ENCODE data around the gene ACBD4.

Gene ACBD4

DNA sequence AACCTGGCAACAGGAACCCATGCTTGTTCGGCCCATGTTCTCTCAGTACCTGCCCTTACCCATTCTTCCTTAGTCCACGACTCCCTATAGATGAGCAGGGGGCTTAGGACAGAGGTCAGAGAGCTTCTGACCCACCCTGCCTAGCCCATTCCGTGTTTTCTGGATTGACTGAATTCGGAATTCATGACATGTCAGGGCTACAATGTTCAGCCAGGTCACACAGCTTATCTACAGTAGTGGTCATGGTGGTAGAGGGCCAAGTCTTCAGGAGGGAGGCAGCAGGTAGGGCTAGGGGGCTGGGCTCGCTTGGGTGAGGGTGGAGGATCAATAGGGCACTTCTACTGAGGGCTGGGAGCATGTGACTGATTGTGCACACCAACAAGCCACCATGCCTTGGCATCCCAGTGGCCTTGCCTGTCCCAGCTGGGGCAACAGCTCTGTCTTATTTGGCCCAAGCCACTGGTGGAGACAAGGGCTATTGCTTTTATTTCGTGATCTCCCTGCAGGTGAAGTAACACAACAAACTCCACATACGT, 29.3 kb downstream of the ACBD4 start:
- no peak overlapping the region for H3K4me3 ChIP-seq (ENCODE audit: low read length in 2 of 2)
- H3K9me3 ChIP-seq (ENCODE audit: control insufficient read depth in 2 of 2, low read length in 2 of 2) = no peaks in the 10 kb centered on the region
- H3K4me1 ChIP-seq (ENCODE audit: control insufficient read depth in 2 of 2, insufficient read depth in 2 of 2, low read length in 2 of 2) = peaks cover 9 to 11% of the 10 kb centered on the region in 2 donors
- H3K27ac ChIP-seq (ENCODE audit: low read depth in 2 of 2, low read length in 2 of 2) = no peak overlapping the region
- no peaks in the 10 kb centered on the region for H3K36me3 ChIP-seq (ENCODE audit: control insufficient read depth in 2 of 2, insufficient read depth in 2 of 2, low read length in 2 of 2)
- no peaks in the 10 kb centered on the region for H3K27me3 ChIP-seq (ENCODE audit: control insufficient read depth in 2 of 2, insufficient read depth in 2 of 2, low read length in 2 of 2)
- no peak overlapping the region for H3K9ac ChIP-seq (ENCODE audit: low read depth in 1 of 2, low read length in 2 of 2)

DNA sequence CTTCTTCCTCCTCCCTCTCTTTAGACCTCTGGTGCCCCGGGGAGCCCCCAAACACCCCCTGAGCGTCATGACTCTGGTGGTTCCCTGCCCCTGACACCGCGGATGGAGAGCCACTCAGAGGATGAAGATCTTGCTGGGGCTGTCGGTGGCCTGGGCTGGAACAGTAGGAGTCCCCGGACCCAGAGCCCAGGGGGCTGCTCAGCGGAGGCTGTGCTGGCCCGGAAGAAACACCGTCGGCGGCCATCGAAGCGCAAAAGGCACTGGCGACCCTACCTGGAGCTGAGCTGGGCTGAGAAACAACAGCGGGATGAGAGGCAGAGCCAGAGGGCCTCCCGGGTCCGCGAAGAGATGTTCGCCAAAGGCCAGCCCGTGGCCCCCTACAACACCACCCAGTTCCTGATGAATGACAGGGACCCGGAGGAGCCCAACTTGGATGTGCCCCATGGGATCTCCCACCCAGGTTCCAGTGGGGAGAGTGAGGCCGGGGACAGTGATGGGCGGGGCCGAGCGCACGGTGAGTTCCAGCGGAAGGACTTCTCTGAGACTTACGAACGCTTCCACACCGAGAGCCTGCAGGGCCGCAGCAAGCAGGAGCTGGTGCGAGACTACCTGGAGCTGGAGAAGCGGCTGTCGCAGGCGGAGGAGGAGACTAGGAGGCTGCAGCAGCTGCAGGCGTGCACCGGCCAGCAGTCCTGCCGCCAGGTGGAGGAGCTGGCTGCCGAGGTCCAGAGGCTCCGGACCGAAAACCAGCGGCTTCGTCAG, 33.7 kb downstream of the ACBD4 start:
- Histone ChIP-seq H3K9me3 (ENCODE audit: control insufficient read depth in 2 of 2, low read length in 2 of 2) (no peaks in the 10 kb centered on the region), H3K36me3 (ENCODE audit: control insufficient read depth in 2 of 2, insufficient read depth in 2 of 2, low read length in 2 of 2) (no peaks in the 10 kb centered on the region), H3K4me3 (ENCODE audit: low read length in 2 of 2) (no peak overlapping the region), H3K27me3 (ENCODE audit: control insufficient read depth in 2 of 2, insufficient read depth in 2 of 2, low read length in 2 of 2) (no peaks in the 10 kb centered on the region), H3K27ac (ENCODE audit: low read depth in 2 of 2, low read length in 2 of 2) (no peak overlapping the region), H3K9ac (ENCODE audit: low read depth in 1 of 2, low read length in 2 of 2) (no peak overlapping the region), H3K4me1 (ENCODE audit: control insufficient read depth in 2 of 2, insufficient read depth in 2 of 2, low read length in 2 of 2) (peaks cover 23 to 25% of the 10 kb centered on the region in 2 donors)

DNA sequence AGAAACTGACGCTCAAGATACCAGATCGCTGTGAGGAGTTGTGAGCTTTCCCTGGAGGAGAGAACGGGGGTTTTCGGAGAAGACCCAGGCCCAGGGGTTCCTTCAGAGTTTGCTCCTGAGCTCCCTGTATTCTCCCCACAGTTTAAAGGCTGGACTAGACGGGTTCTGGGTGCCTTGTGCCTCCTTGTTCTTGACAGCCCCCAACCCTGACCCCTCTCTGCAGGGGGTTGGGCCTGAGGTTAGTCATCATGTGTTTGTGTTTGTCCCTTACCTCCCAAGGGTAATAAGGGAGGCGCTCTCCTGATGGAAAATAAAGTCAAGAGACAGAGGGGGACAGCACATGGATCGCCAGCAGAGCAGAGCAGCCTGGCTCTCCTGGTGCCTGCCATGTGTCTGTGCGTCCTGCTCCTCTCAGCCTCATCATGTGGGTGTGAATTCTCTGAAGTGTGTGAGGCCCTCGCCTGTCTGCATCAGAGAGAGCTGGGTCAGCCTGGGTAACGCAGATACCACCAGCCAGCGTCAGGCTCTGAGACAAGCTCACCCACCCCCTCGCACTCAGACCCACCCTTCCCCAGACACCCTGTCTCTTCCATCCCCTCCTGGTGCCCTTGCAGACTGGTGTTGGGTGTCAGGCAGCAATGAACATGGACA, 34.9 kb downstream of the ACBD4 start:
- no peaks in the 10 kb centered on the region for H3K9me3 ChIP-seq (ENCODE audit: control insufficient read depth in 2 of 2, low read length in 2 of 2)
- no peaks in the 10 kb centered on the region for H3K27me3 ChIP-seq (ENCODE audit: control insufficient read depth in 2 of 2, insufficient read depth in 2 of 2, low read length in 2 of 2)
- H3K27ac ChIP-seq (ENCODE audit: low read depth in 2 of 2, low read length in 2 of 2) = peak overlapping the region; percentile 87
- no peaks in the 10 kb centered on the region for H3K36me3 ChIP-seq (ENCODE audit: control insufficient read depth in 2 of 2, insufficient read depth in 2 of 2, low read length in 2 of 2)
- H3K9ac ChIP-seq (ENCODE audit: low read depth in 1 of 2, low read length in 2 of 2) = no peak overlapping the region
- peaks cover 23 to 25% of the 10 kb centered on the region in 2 donors for H3K4me1 ChIP-seq (ENCODE audit: control insufficient read depth in 2 of 2, insufficient read depth in 2 of 2, low read length in 2 of 2)
- no peak overlapping the region for H3K4me3 ChIP-seq (ENCODE audit: low read length in 2 of 2)

DNA sequence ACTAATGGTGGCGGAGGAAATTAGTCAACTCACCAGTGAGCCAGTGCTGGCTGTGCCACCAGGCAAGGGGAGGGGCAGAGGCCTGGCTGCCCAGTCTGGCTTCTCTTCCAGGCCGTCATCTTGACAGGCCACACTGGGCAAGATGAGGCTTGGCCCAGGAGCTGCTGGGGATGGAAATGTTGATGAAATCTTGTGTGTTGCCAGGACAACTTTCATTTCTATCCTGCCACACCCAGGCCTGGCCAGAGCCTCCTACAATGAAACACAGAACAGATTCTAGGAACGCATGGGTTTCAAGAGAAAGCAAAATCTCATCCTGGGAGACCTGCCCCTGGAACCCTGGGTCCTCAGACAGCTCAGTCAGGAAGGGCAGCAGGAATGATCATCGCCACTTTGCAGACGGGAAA, 35.4 kb downstream of the ACBD4 start:
- Histone ChIP-seq H3K9ac (ENCODE audit: low read depth in 1 of 2, low read length in 2 of 2) (peak overlapping the region; percentile 60 to 64), H3K4me1 (ENCODE audit: control insufficient read depth in 2 of 2, insufficient read depth in 2 of 2, low read length in 2 of 2) (peaks cover 23 to 26% of the 10 kb centered on the region in 2 donors), H3K4me3 (ENCODE audit: low read length in 2 of 2) (peak overlapping the region; percentile 53 to 66)

DNA sequence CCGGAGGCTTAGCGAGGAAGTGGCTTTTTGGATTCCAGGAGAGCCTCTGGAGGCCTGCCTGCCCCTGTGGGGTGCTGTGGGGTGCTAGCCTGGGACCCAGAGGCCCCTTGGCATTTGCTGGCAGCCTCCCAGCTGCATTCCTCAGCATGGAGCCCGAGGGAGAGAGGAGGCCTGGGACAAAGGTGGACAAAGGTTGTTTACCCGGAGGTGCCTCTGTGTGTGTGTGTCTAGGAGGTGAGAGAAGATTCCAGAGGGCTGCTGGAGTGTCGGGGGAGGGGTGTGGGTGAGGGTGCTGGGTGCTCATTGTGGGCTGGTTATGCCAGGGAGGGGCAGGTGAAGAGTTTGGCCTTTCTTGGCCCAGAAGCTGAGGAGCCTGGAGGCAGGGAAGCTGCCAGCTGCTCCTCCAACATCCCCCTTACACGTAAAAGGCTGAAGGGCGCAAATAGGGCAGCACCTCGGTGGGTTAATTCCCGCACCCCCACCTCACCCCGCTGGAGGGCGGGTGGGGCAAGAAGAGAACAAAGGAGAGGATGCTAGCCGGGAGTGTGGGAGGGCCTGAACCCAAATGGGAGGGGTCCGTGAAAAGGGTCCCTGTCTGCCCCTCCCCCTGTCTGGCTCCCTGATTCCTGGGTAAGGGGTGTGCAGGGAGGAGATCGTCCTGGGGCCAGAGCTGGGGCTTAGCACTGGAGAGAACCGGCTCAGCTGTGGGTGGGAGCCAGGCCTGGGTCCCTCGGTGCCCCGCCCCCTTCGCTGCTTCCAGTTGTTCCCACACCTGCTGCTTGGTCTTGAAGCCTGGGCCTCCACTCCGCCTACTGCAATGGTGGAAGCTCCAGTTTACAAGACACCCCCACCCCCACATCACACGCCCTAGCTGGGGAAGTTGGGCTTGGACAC, 36.1 kb downstream of the ACBD4 start:
- Histone ChIP-seq H3K27ac (ENCODE audit: low read depth in 2 of 2, low read length in 2 of 2) (peak overlapping the region; percentile 87), H3K4me1 (ENCODE audit: control insufficient read depth in 2 of 2, insufficient read depth in 2 of 2, low read length in 2 of 2) (peaks cover 26 to 30% of the 10 kb centered on the region in 2 donors), H3K9ac (ENCODE audit: low read depth in 1 of 2, low read length in 2 of 2) (peak overlapping the region; percentile 60 to 64), H3K4me3 (ENCODE audit: low read length in 2 of 2) (peak overlapping the region; percentile 53 to 66), H3K27me3 (ENCODE audit: control insufficient read depth in 2 of 2, insufficient read depth in 2 of 2, low read length in 2 of 2) (no peaks in the 10 kb centered on the region), H3K9me3 (ENCODE audit: control insufficient read depth in 2 of 2, low read length in 2 of 2) (no peaks in the 10 kb centered on the region), H3K36me3 (ENCODE audit: control insufficient read depth in 2 of 2, insufficient read depth in 2 of 2, low read length in 2 of 2) (no peaks in the 10 kb centered on the region)

More for the DNA sequence above, 35.4 kb downstream of the ACBD4 start:
- Histone ChIP-seq H3K36me3 (ENCODE audit: control insufficient read depth in 2 of 2, insufficient read depth in 2 of 2, low read length in 2 of 2) (no peaks in the 10 kb centered on the region), H3K27me3 (ENCODE audit: control insufficient read depth in 2 of 2, insufficient read depth in 2 of 2, low read length in 2 of 2) (no peaks in the 10 kb centered on the region), H3K27ac (ENCODE audit: low read depth in 2 of 2, low read length in 2 of 2) (peak overlapping the region; percentile 87), H3K9me3 (ENCODE audit: control insufficient read depth in 2 of 2, low read length in 2 of 2) (no peaks in the 10 kb centered on the region)

DNA sequence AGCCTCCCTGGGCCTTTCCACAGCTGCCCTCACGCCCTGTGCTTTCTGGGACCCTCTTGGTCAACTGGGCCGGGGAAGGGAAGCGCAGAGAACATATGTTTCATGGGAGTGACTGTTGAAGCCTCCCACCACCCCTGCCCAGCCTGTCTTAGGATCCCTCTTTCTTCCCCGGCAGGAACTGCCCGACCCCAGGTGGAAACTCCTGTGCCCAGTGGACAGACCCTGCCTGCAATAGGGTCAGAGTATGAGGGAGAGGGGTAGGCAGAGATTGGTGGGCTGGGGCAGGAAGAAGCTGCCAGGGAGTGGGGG, 36.7 kb downstream of the ACBD4 start:
- H3K4me3 ChIP-seq (ENCODE audit: low read length in 2 of 2) = peak overlapping the region; percentile 53 to 66
- H3K27me3 ChIP-seq (ENCODE audit: control insufficient read depth in 2 of 2, insufficient read depth in 2 of 2, low read length in 2 of 2) = no peaks in the 10 kb centered on the region
- peak overlapping the region; percentile 26 to 64 for H3K9ac ChIP-seq (ENCODE audit: low read depth in 1 of 2, low read length in 2 of 2)
- H3K9me3 ChIP-seq (ENCODE audit: control insufficient read depth in 2 of 2, low read length in 2 of 2) = no peaks in the 10 kb centered on the region
- H3K4me1 ChIP-seq (ENCODE audit: control insufficient read depth in 2 of 2, insufficient read depth in 2 of 2, low read length in 2 of 2) = peaks cover 26 to 30% of the 10 kb centered on the region in 2 donors
- H3K27ac ChIP-seq (ENCODE audit: low read depth in 2 of 2, low read length in 2 of 2) = peak overlapping the region; percentile 87
- no peaks in the 10 kb centered on the region for H3K36me3 ChIP-seq (ENCODE audit: control insufficient read depth in 2 of 2, insufficient read depth in 2 of 2, low read length in 2 of 2)

DNA sequence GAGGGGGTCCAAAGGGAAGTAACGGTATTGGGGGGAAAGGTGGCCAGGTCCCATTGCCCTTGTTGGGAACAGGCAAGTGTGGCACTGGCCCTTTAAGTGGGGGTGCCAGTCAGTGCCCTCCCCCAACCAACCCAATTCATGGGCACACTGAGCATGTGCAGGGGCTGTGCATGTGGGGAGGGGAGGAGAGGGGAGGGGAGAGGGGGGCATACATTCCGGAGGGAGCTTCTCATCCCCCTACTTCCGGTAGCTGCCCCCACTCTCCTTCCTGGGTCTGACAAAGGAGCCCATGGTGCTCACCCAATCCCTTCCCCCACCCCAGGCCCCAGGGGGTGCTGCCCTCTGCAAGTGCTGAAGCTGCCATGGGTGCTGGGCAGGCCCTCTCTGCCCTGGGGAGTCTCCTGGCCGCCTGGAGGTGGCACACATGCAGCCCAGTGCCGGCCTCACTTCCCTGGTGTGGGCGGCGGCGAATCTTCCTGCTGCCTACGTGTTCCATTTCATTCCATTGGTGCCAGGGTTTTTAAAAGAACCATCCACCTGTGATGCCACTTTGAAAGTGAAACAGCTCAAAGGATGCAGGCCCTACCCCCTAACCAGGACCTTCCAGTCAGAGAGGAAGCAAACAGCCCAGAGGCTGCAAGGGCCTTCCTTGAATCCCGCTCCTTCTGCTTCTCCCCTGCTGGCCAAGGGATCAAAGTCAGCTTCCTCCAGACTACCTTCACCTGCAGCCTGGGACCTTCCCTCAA, 37.2 kb downstream of the ACBD4 start:
- Histone ChIP-seq H3K9ac (ENCODE audit: low read depth in 1 of 2, low read length in 2 of 2) (peak overlapping the region; percentile 52 to 64), H3K4me1 (ENCODE audit: control insufficient read depth in 2 of 2, insufficient read depth in 2 of 2, low read length in 2 of 2) (peaks cover 26 to 30% of the 10 kb centered on the region in 2 donors), H3K9me3 (ENCODE audit: control insufficient read depth in 2 of 2, low read length in 2 of 2) (no peaks in the 10 kb centered on the region), H3K27me3 (ENCODE audit: control insufficient read depth in 2 of 2, insufficient read depth in 2 of 2, low read length in 2 of 2) (no peaks in the 10 kb centered on the region), H3K4me3 (ENCODE audit: low read length in 2 of 2) (peak overlapping the region; percentile 53 to 66), H3K27ac (ENCODE audit: low read depth in 2 of 2, low read length in 2 of 2) (peak overlapping the region; percentile 87), H3K36me3 (ENCODE audit: control insufficient read depth in 2 of 2, insufficient read depth in 2 of 2, low read length in 2 of 2) (no peaks in the 10 kb centered on the region)

DNA sequence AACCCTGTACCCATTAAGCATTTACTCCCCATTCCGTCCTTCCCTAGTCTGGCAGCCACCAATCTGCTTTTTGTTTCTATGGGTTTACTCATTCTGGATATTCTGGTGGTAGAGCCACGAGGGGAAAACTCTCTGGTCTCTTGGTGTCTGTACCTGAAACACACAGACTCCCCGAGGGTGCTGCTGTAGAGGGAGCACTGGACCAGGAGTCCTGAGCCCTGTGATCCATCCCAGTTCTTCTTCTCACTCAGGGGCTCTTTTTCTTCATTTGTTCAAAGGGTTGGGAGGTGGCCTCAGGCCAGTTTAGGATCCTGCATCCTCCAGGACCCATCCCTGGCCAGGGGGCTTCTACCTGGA, 40.2 kb downstream of the ACBD4 start:
- Histone ChIP-seq H3K4me3 (ENCODE audit: low read length in 2 of 2) (no peak overlapping the region), H3K36me3 (ENCODE audit: control insufficient read depth in 2 of 2, insufficient read depth in 2 of 2, low read length in 2 of 2) (no peaks in the 10 kb centered on the region), H3K4me1 (ENCODE audit: control insufficient read depth in 2 of 2, insufficient read depth in 2 of 2, low read length in 2 of 2) (peaks cover 26 to 30% of the 10 kb centered on the region in 2 donors), H3K27me3 (ENCODE audit: control insufficient read depth in 2 of 2, insufficient read depth in 2 of 2, low read length in 2 of 2) (no peaks in the 10 kb centered on the region), H3K27ac (ENCODE audit: low read depth in 2 of 2, low read length in 2 of 2) (peak overlapping the region in 1 of 2 donors; percentile 1), H3K9me3 (ENCODE audit: control insufficient read depth in 2 of 2, low read length in 2 of 2) (no peaks in the 10 kb centered on the region), H3K9ac (ENCODE audit: low read depth in 1 of 2, low read length in 2 of 2) (no peak overlapping the region)

DNA sequence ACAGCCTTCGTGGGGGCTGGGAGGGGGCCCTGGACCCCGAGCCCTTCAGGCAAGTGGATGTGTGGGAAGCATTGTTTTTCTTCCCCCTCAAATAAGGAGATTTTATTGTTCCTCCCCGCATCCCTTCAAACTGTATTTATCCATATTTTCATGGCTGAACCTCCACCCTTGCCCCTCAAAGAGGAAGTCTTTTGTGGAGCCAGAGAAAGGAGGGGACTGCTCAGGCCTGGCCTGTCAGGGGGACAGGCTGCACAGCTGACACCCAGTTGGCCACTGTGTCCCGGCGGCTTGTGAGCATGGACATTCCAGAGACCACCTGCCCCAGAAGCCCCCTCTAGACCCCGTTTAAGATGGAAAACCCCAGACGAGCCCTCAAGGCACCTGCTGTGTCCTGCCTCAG, 42.1 kb downstream of the ACBD4 start:
- no peak overlapping the region for H3K27ac ChIP-seq (ENCODE audit: low read depth in 2 of 2, low read length in 2 of 2)
- H3K4me3 ChIP-seq (ENCODE audit: low read length in 2 of 2) = no peak overlapping the region
- no peaks in the 10 kb centered on the region for H3K36me3 ChIP-seq (ENCODE audit: control insufficient read depth in 2 of 2, insufficient read depth in 2 of 2, low read length in 2 of 2)
- peaks cover 8 to 15% of the 10 kb centered on the region in 2 donors for H3K4me1 ChIP-seq (ENCODE audit: control insufficient read depth in 2 of 2, insufficient read depth in 2 of 2, low read length in 2 of 2)
- no peaks in the 10 kb centered on the region for H3K27me3 ChIP-seq (ENCODE audit: control insufficient read depth in 2 of 2, insufficient read depth in 2 of 2, low read length in 2 of 2)
- no peaks in the 10 kb centered on the region for H3K9me3 ChIP-seq (ENCODE audit: control insufficient read depth in 2 of 2, low read length in 2 of 2)
- H3K9ac ChIP-seq (ENCODE audit: low read depth in 1 of 2, low read length in 2 of 2) = no peak overlapping the region

Measured in mucosa of rectum (tissue), 2 donors.